H1 (cell line): ENCODE data around the gene ATP6V0A1. TPM values are rescaled to one million over a fixed set of nuclear protein-coding genes. Genes with fewer than 3 reads are reported as not detected.

Experiments
- CTCF ChIA-PET: fragments of 300-600 bp; sonication (Branson Sonifier 250); formaldehyde crosslinking; loops from one replicate; lab custom pipeline; 2021; ENCODE audit not compliant: partially characterized antibody; lab: Charles Lee
- POLR2A ChIA-PET: fragments of 300-600 bp; sonication (Branson Sonifier 250); formaldehyde crosslinking; loops from one replicate; lab custom pipeline; 2021; ENCODE audit warnings: inconsistent platforms; ENCODE audit not compliant: partially characterized antibody; lab: Charles Lee
- DNase-seq, 2 experiments: peaks; one replicate each; pipeline versions ENCODE4 v3.0.0 to v3.0.0-alpha.2; 2010 to 2022; ENCODE audit warnings: low spot score in 2 of 2, low read depth in 1 of 2, mixed read lengths in 1 of 2
- FAIRE-seq: peaks from 2 replicates; lab custom pipeline; 2011; peaks lifted over from hg19 to GRCh38; lab: Jason Lieb, UNC
- H2AFZ ChIP-seq: 2 replicates; pipeline ENCODE4 v1.8.1; 2012; ENCODE audit warnings: low read length, inconsistent platforms
- H2AK5ac ChIP-seq: 2 replicates; pipeline ENCODE4 v1.6.1; 2013; ENCODE audit warnings: low read depth, low read length
- H2BK120ac ChIP-seq: replicated peaks from 2 replicates; pipeline ENCODE3; 2013; ENCODE audit warnings: low read depth, low read length, inconsistent platforms
- H2BK12ac ChIP-seq: 2 replicates; pipeline ENCODE4 v1.6.1; 2013; ENCODE audit warnings: low read depth, low read length
- H2BK15ac ChIP-seq: 2 replicates; pipeline ENCODE4 v1.6.1; 2013; ENCODE audit warnings: low read length
- H2BK20ac ChIP-seq: 2 replicates; pipeline ENCODE4 v1.6.1; 2013; ENCODE audit warnings: low read length
- H2BK5ac ChIP-seq: 2 replicates; pipeline ENCODE4 v1.6.1; 2013; ENCODE audit warnings: low read depth, low read length
- H3K14ac ChIP-seq: 2 replicates; pipeline ENCODE4 v1.6.1; 2013; ENCODE audit warnings: inconsistent platforms; ENCODE audit not compliant: insufficient read length
- H3K18ac ChIP-seq: 2 replicates; pipeline ENCODE4 v1.6.1; 2013; ENCODE audit warnings: low read length; ENCODE audit errors: extremely low read depth
- H3K23ac ChIP-seq: 2 replicates; pipeline ENCODE4 v1.6.1; 2013; ENCODE audit warnings: inconsistent platforms; ENCODE audit not compliant: insufficient read length
- H3K23me2 ChIP-seq: 2 replicates; pipeline ENCODE4 v1.6.1; 2013; ENCODE audit warnings: low read depth, low read length
- H3K27ac ChIP-seq: 2 replicates; pipeline ENCODE4 v1.6.1; 2011; ENCODE audit warnings: low read depth, low read length, inconsistent platforms
- H3K27me3 ChIP-seq, 4 experiments: replicated peaks in 1 of 4; 1 replicate in 1 of 4; 2 replicates in 3 of 4; pipeline versions ENCODE4 v1.6.1 to v1.8.1; 2011 to 2013; ENCODE audit warnings: low read length in 3 of 4, mild to moderate bottlenecking in 3 of 4, inconsistent platforms in 2 of 4, mixed read lengths in 2 of 4, moderate library complexity in 1 of 4; ENCODE audit not compliant: control insufficient read depth in 3 of 4, insufficient read depth in 3 of 4; ENCODE audit errors: extremely low read depth in 1 of 4
- H3K36me3 ChIP-seq, 4 experiments: 2 replicates each; pipeline versions ENCODE4 v1.6.1 to v1.8.1; 2011 to 2013; ENCODE audit warnings: mild to moderate bottlenecking in 4 of 4, low read length in 3 of 4, moderate library complexity in 2 of 4, control low read depth in 1 of 4, inconsistent platforms in 1 of 4; ENCODE audit not compliant: insufficient read depth in 4 of 4, control insufficient read depth in 2 of 4
- H3K4ac ChIP-seq: replicated peaks from 2 replicates; pipeline ENCODE3; 2013; ENCODE audit warnings: low read length, low read depth, mixed read lengths, inconsistent platforms; ENCODE audit not compliant: insufficient read length
- H3K4me1 ChIP-seq, 4 experiments: replicated peaks in 1 of 4; 1 replicate in 1 of 4; 2 replicates in 3 of 4; pipeline versions ENCODE4 v1.6.1 to v1.8.1; 2011 to 2013; ENCODE audit warnings: low read length in 3 of 4, inconsistent platforms in 2 of 4, mixed read lengths in 1 of 4; ENCODE audit not compliant: insufficient read depth in 4 of 4, control insufficient read depth in 3 of 4
- H3K4me2 ChIP-seq, 2 experiments: 2 replicates each; pipeline versions ENCODE4 v1.6.1 to v1.8.1; 2011 to 2013; ENCODE audit warnings: low read depth in 2 of 2, low read length in 2 of 2, control low read depth in 1 of 2, inconsistent platforms in 1 of 2, mild to moderate bottlenecking in 1 of 2; ENCODE audit not compliant: insufficient read depth in 1 of 2
- H3K4me3 ChIP-seq, 4 experiments: fragments of 200-600, 300-600 bp in 1 of 4; sonication (generic), shearing (Covaris generic), sonication (Bioruptor Twin) in 1 of 4; 2 replicates each; pipeline versions ENCODE4 v1.5.1 to v1.8.1; 2011 to 2016; ENCODE audit warnings: low read length in 4 of 4, low read depth in 3 of 4, control low read depth in 2 of 4, inconsistent platforms in 2 of 4, mild to moderate bottlenecking in 2 of 4, mixed read lengths in 1 of 4, moderate library complexity in 1 of 4; ENCODE audit not compliant: insufficient read depth in 2 of 4; ENCODE audit errors: extremely low read depth in 1 of 4
- H3K56ac ChIP-seq: replicated peaks from 2 replicates; pipeline ENCODE3; 2013; ENCODE audit warnings: low read depth, mild to moderate bottlenecking, mixed read lengths, low read length, inconsistent platforms; ENCODE audit not compliant: insufficient read length
- H3K79me1 ChIP-seq: 2 replicates; pipeline ENCODE4 v1.6.1; 2013; ENCODE audit warnings: low read depth, low read length, control low read depth
- H3K79me2 ChIP-seq, 2 experiments: 2 replicates each; pipeline versions ENCODE4 v1.6.1 to v1.8.1; 2012 to 2013; ENCODE audit warnings: low read length in 2 of 2, mild to moderate bottlenecking in 2 of 2, inconsistent platforms in 1 of 2; ENCODE audit not compliant: insufficient read depth in 2 of 2, control insufficient read depth in 1 of 2
- H3K9ac ChIP-seq, 4 experiments: replicated peaks in 1 of 4; 1 replicate in 1 of 4; 2 replicates in 3 of 4; pipeline versions ENCODE4 v1.6.1 to v1.8.1; 2011 to 2013; ENCODE audit warnings: low read depth in 3 of 4, low read length in 3 of 4, control low read depth in 2 of 4, mild to moderate bottlenecking in 2 of 4, moderate library complexity in 2 of 4, inconsistent platforms in 1 of 4; ENCODE audit errors: extremely low read depth in 1 of 4
- H3K9me3 ChIP-seq, 2 experiments: 2 replicates each; pipeline versions ENCODE4 v1.6.1 to v1.8.1; 2012 to 2013; ENCODE audit warnings: mild to moderate bottlenecking in 2 of 2, moderate library complexity in 2 of 2, control low read depth in 1 of 2, inconsistent platforms in 1 of 2, low read depth in 1 of 2, low read length in 1 of 2, mixed read lengths in 1 of 2; ENCODE audit not compliant: insufficient read depth in 2 of 2
- H4K20me1 ChIP-seq, 2 experiments: replicated peaks in 1 of 2; 2 replicates each; pipeline versions ENCODE3 to v1.8.1; 2011 to 2013; ENCODE audit warnings: inconsistent platforms in 2 of 2, low read length in 2 of 2, mild to moderate bottlenecking in 1 of 2; ENCODE audit not compliant: insufficient read depth in 2 of 2, control insufficient read depth in 1 of 2
- H4K5ac ChIP-seq: 2 replicates; pipeline ENCODE4 v1.6.1; 2013; ENCODE audit warnings: low read length, low read depth, mixed read lengths, inconsistent platforms; ENCODE audit not compliant: insufficient read length
- H4K8ac ChIP-seq: 2 replicates; pipeline ENCODE4 v1.8.0; 2013; ENCODE audit warnings: mild to moderate bottlenecking, moderate library complexity, low read length, inconsistent platforms; ENCODE audit not compliant: insufficient read depth; ENCODE audit errors: extremely low read depth
- H4K91ac ChIP-seq: replicated peaks from 2 replicates; pipeline ENCODE3; 2013; ENCODE audit warnings: low read length, mixed read lengths, inconsistent platforms; ENCODE audit not compliant: insufficient read length
- MAX ChIP-seq: IDR thresholded peaks from 2 replicates; pipeline ENCODE4 v1.6.1; 2012; ENCODE audit warnings: inconsistent platforms
- POLR2A ChIP-seq, 2 experiments: IDR thresholded peaks; 1 replicate in 1 of 2; 2 replicates in 1 of 2; pipeline ENCODE4 v1.6.1; 2011; ENCODE audit warnings: low read depth in 2 of 2, low read length in 2 of 2, mild to moderate bottlenecking in 2 of 2; ENCODE audit errors: control extremely low read depth in 1 of 2
- POLR2AphosphoS5 ChIP-seq: IDR thresholded peaks from 2 replicates; pipeline ENCODE4 v1.6.1; 2011; ENCODE audit warnings: low read depth, low read length
- SIX5 ChIP-seq: IDR thresholded peaks from 2 replicates; pipeline ENCODE4 v1.6.1; 2011; ENCODE audit warnings: mild to moderate bottlenecking, low read depth, low read length
- SP1 ChIP-seq: IDR thresholded peaks from 2 replicates; pipeline ENCODE4 v1.6.1; 2011; ENCODE audit warnings: low read depth, low read length
- SP4 ChIP-seq: IDR thresholded peaks from 2 replicates; pipeline ENCODE4 v1.6.1; 2012; ENCODE audit warnings: low read length, inconsistent platforms
- SRF ChIP-seq: IDR thresholded peaks from 2 replicates; pipeline ENCODE4 v1.6.1; 2011; ENCODE audit warnings: mild to moderate bottlenecking, low read depth, low read length, moderate library complexity
- TAF1 ChIP-seq: IDR thresholded peaks from 2 replicates; pipeline ENCODE4 v1.6.1; 2011; ENCODE audit warnings: mild to moderate bottlenecking, low read depth, low read length
- TCF12 ChIP-seq: IDR thresholded peaks from 2 replicates; pipeline ENCODE4 v1.6.1; 2011; ENCODE audit warnings: low read depth, mild to moderate bottlenecking, low read length
- YY1 ChIP-seq: IDR thresholded peaks from 2 replicates; pipeline ENCODE4 v1.6.1; 2011; ENCODE audit warnings: low read depth, mild to moderate bottlenecking, low read length
- ZNF274 ChIP-seq: IDR thresholded peaks from 2 replicates; pipeline ENCODE4 v1.7.0; 2012; ENCODE audit warnings: low read length, borderline replicate concordance; ENCODE audit errors: extremely low read depth
- WGBS, 2 experiments: shearing (Covaris generic) in 1 of 2; methylation state at CpG; one replicate each; pipeline versions ENCODE4 v1.1.6 to v1.1.7; 2013 to 2015; ENCODE audit warnings: low lambda C conversion rate in 2 of 2, mixed read lengths in 2 of 2, inconsistent platforms in 1 of 2, low coverage in 1 of 2, missing lambda C conversion rate in 1 of 2; ENCODE audit not compliant: insufficient replicate concordance in 2 of 2, insufficient coverage in 1 of 2, insufficient read length in 1 of 2; ENCODE audit errors: extremely low coverage in 1 of 2, missing lambda C conversion rate in 1 of 2; 5-methylcytosine and 5-hydroxymethylcytosine counted together
- polyA plus RNA-seq, 7 experiments: library from polyadenylated mRNA; depleted of rRNA in 3 of 7; stranded (reverse) in 5 of 7; unstranded in 2 of 7; fragments of >200 nt in 5 of 7; fragments of 200-250 nt in 2 of 7; gene quantifications; 1 replicate in 5 of 7; 2 replicates in 1 of 7; 4 replicates in 1 of 7; pipeline versions ENCODE4 v1.2.1 to v1.2.3, GENCODE V29; 2011 to 2013; ENCODE audit warnings: missing spikeins in 2 of 7, mixed read lengths in 2 of 7
- total RNA-seq: library from RNA; stranded (reverse); fragmentation: NEBNext Ultra II Directional; extraction: Animal tissue kit (Norgen Biotek cat#: 25700); gene quantifications from 2 replicates; pipeline ENCODE4 v1.2.1, GENCODE V29; 2021

Gene ATP6V0A1
- total and polyA plus RNA-seq, 2 of the 8 experiments (the other 6 are each of a cell fraction or from before 2014, with no cell fraction given): 55.3 to 63.4 TPM

GRCh38 chr17:42508426-42509165 is 49.9 kb downstream of the ATP6V0A1 start:
- Histone ChIP-seq H2BK15ac (no peak overlapping the region), H3K79me2 (no peaks in the 10 kb centered on the region), H3K23me2 (no peaks in the 10 kb centered on the region), H2AFZ (no peak overlapping the region), H3K4me1 (no peaks in the 10 kb centered on the region), H2BK5ac (no peak overlapping the region), H3K18ac (no peak overlapping the region), H3K4me3 (no peak overlapping the region), H3K14ac (no peak overlapping the region), H3K9ac (no peak overlapping the region), H3K4me2 (no peak overlapping the region), H2BK20ac (no peak overlapping the region), H4K91ac (no peak overlapping the region), H3K27ac (no peak overlapping the region), H2BK120ac (no peak overlapping the region), H3K4ac (no peak overlapping the region), H3K23ac (no peak overlapping the region), H4K5ac (no peak overlapping the region), H3K56ac (no peak overlapping the region), H4K20me1 (no peaks in the 10 kb centered on the region), H3K9me3 (no peaks in the 10 kb centered on the region), H3K36me3 (peaks cover 0 to 16% (median 9%) of the 10 kb centered on the region in 4 experiments; a peak in 6 of 8 replicates), H2BK12ac (no peak overlapping the region)
- FAIRE-seq (no peak), DNase-seq (no peak)
- ChIA-PET CTCF (interaction anchor here (0.7 to 6.6 kb wide), 7 partner anchors 10 to 196 kb away, joined by 3 to 57 read pairs (median 6); no protein-coding TSS in a partner anchor), POLR2A (interaction anchor here (0.9 to 1.7 kb wide), 2 partner anchors 14 to 86 kb away, joined by 3 to 4 read pairs; partner anchors contain the start of gene CAVIN1)
- WGBS, 2 experiments: 91% methylated on average over 12 of the region's 12 CpGs; no CpG with 5 or more reads in 1 of the 2 experiments
- TF ChIP-seq SP4: no peak
- no peak for TF ChIP-seq MAX
- TF ChIP-seq ZNF274: no peak
- no peak for TF ChIP-seq YY1
- no peak for TF ChIP-seq POLR2AphosphoS5
- TF ChIP-seq SRF: no peak
- no peak for TF ChIP-seq SIX5
- no peak for TF ChIP-seq TAF1
- no peak for TF ChIP-seq TCF12
- TF ChIP-seq SP1: no peak
- no peak for TF ChIP-seq POLR2A (IDR thresholded peaks at IDR 0.05; ENCODE audit: control extremely low read depth in 1 of 2, low read depth in 2 of 2, low read length in 2 of 2)
- TF ChIP-seq, all 59 proteins: peak for 0
- Histone ChIP-seq H2AK5ac (no peak overlapping the region), H3K79me1 (no peaks in the 10 kb centered on the region), H4K8ac (no peak overlapping the region), H3K27me3 (no peaks in the 10 kb centered on the region)
